ENCODE results near the gene HYLS1.

GRCh38 chr11:125887373-125888324 lies at the start of gene HYLS1:
- TF ChIP-seq CTCF (IDR thresholded peaks at IDR 0.05; ENCODE audit: borderline replicate concordance, extremely low read depth, low read length, poor library complexity, severe bottlenecking): peak; percentile 34
- TF ChIP-seq EZH2 (IDR thresholded peaks at IDR 0.05; ENCODE audit: borderline replicate concordance, low read depth, low read length, severe bottlenecking): no peak
